Upper lobe of left lung (tissue), 6 donors: ENCODE data around the gene CDH20. TPM values are rescaled to one million over a fixed set of nuclear protein-coding genes. Genes with fewer than 3 reads are reported as not detected.

Source experiments
- ATAC-seq, 2 donors: fragments of 200-7000 bp; cut with Tn5 transposase; one replicate each; pipeline ENCODE4 v1.9.1; 2022; ENCODE audit warnings: mild to moderate bottlenecking in 2 of 2, moderate library complexity in 2 of 2; ENCODE audit not compliant: low FRiP score in 2 of 2
- DNase-seq, 2 donors: peaks; one replicate each; pipeline ENCODE4 v3.0.0-alpha.2; 2019 to 2020
- H3K27ac ChIP-seq, 4 donors: fragments of 200-600 bp; sonication (generic); one replicate each; pipeline ENCODE4 v1.5.1; 2016 to 2019
- H3K27me3 ChIP-seq, 4 donors: fragments of 200-600 bp; sonication (generic); one replicate each; pipeline ENCODE4 v1.5.1; 2017 to 2019
- H3K36me3 ChIP-seq, 4 donors: fragments of 200-600 bp; sonication (generic); one replicate each; pipeline ENCODE4 v1.5.1; 2016 to 2019
- H3K4me1 ChIP-seq, 4 donors: fragments of 200-600 bp; sonication (generic); one replicate each; pipeline ENCODE4 v1.5.1; 2018 to 2019
- H3K4me3 ChIP-seq, 4 donors: fragments of 200-600 bp; sonication (generic); one replicate each; pipeline ENCODE4 v1.5.1; 2017 to 2019; ENCODE audit warnings: mild to moderate bottlenecking in 2 of 4, moderate library complexity in 1 of 4
- H3K9me3 ChIP-seq, 4 donors: fragments of 200-600 bp; sonication (generic); one replicate each; pipeline ENCODE4 v1.5.1; 2018 to 2019
- CTCF ChIP-seq, 6 experiments: fragments of 450-650 bp in 4 of 6; fragments of 200-600 bp in 2 of 6; sonication (generic) in 2 of 6; IDR thresholded peaks; one replicate each; pipeline ENCODE4 v1.5.1; 2016 to 2019; ENCODE audit warnings: antibody characterized with exemption in 6 of 6
- EP300 ChIP-seq, 4 donors: sonication (generic); formaldehyde crosslinking; IDR thresholded peaks; one replicate each; pipeline ENCODE4 v1.5.1; 2017; ENCODE audit warnings: antibody characterized with exemption in 4 of 4, control low read depth in 2 of 4
- POLR2A ChIP-seq, 4 donors: fragments of 450-650 bp; IDR thresholded peaks; one replicate each; pipeline ENCODE4 v1.5.1; 2016 to 2017; ENCODE audit warnings: antibody characterized with exemption in 4 of 4, mild to moderate bottlenecking in 2 of 4
- POLR2AphosphoS5 ChIP-seq, 2 donors: sonication (generic); formaldehyde crosslinking; IDR thresholded peaks; one replicate each; pipeline ENCODE4 v1.5.1; 2017; ENCODE audit warnings: antibody characterized with exemption in 2 of 2
- WGBS, 2 donors: methylation state at CpG; one replicate each; pipeline ENCODE4 v1.1.5; 2017 to 2018; 5-methylcytosine and 5-hydroxymethylcytosine counted together
- total RNA-seq, 6 donors: library from RNA; depleted of rRNA in 4 of 6; stranded (reverse); fragments of >200 nt in 4 of 6; gene quantifications; one replicate each; pipeline versions ENCODE4 v1.1.0 to v1.2.1, GENCODE V29; 2016 to 2021
- donor health status: DM: no; HTN: no; CAD: no; lungs with moderate emphysema.
- donor health status: DM: no; HTN: yes; CAD: no; lungs with severe emphysema.

The CDH20 gene
- total RNA-seq, 6 donors from 2014 or later: 0.06 to 0.07 TPM; not detected in 4

DNA sequence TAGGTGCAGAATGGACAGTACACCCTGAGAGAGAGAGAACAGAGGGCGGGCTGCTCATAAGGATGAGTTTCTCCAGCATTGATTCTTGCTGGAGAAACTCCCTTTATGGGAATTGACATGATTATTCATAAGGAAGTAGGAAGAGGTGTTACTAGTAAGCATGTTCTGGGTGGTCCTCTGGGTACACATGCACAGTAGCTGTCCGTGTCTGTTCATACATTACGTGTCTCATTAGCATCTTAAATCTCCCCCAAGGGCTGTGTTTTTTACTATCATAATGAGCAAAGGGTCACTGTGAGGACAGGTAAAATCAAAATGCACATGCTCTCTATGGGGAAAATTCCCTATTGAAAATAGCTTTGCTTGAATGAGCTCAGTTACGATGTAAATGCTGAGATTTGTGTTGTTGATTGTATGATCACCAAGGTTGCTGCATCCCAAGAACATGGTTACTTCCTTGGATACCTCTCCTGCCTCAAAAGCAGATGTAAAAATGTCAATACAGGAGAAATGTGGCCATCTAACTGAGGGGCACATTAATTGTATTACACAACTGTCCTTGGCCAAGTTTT lies 238.9 kb downstream of the CDH20 start:
- Histone ChIP-seq H3K27ac (no peak overlapping the region), H3K4me1 (no peaks in the 10 kb centered on the region), H3K27me3 (no peaks in the 10 kb centered on the region), H3K4me3 (no peak overlapping the region), H3K9me3 (no peaks in the 10 kb centered on the region), H3K36me3 (no peaks in the 10 kb centered on the region)
- no peak for DNase-seq
- ATAC-seq: no peak
- TF ChIP-seq EP300 (IDR thresholded peaks at IDR 0.05): no peak
- TF ChIP-seq POLR2A (IDR thresholded peaks at IDR 0.05): no peak
- TF ChIP-seq CTCF (IDR thresholded peaks at IDR 0.05): no peak
- no peak for TF ChIP-seq POLR2AphosphoS5 (IDR thresholded peaks at IDR 0.05)
- WGBS, 2 donors: 96% methylated on average over 4 of the region's 4 CpGs

GRCh38 chr18:61572871-61573270 lies 239.6 kb downstream of the CDH20 start:
- no peak overlapping the region for H3K27ac ChIP-seq
- H3K4me3 ChIP-seq: no peak overlapping the region
- no peaks in the 10 kb centered on the region for H3K27me3 ChIP-seq
- no peaks in the 10 kb centered on the region for H3K36me3 ChIP-seq
- no peaks in the 10 kb centered on the region for H3K4me1 ChIP-seq
- TF ChIP-seq CTCF (IDR thresholded peaks at IDR 0.05) (no peak), EP300 (IDR thresholded peaks at IDR 0.05) (no peak), POLR2A (IDR thresholded peaks at IDR 0.05) (no peak), POLR2AphosphoS5 (IDR thresholded peaks at IDR 0.05) (no peak)
- no peaks in the 10 kb centered on the region for H3K9me3 ChIP-seq
- WGBS, 2 donors: 73 to 89% methylated on average over 1 of the region's 1 CpG
- ATAC-seq (no peak), DNase-seq (no peak)

DNA sequence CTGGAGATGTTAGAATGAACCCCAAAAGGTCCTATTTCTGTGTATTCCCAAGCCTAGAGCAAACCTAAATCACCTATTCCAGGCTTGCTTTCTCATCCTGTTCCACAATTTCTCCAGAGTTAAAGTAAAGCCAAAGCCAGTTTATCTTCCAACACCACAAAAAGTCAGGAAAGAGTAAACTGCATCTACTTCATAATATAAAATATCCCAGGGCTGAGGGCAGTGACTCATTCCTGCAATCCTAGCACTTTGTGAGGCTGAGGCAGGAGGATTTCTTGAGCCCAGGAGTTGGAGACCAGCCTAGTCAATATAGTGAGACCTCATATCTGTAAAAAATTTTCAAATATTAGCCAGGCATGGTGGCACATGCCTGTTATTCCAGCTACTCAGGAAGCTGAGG lies 241.4 kb downstream of the CDH20 start:
- Histone ChIP-seq H3K9me3 (no peaks in the 10 kb centered on the region), H3K27ac (no peak overlapping the region), H3K27me3 (no peaks in the 10 kb centered on the region), H3K4me3 (no peak overlapping the region), H3K4me1 (peaks cover 0 to 1% (median 0%) of the 10 kb centered on the region in 4 donors), H3K36me3 (no peaks in the 10 kb centered on the region)
- DNase-seq (no peak), ATAC-seq (no peak)
- TF ChIP-seq CTCF (IDR thresholded peaks at IDR 0.05) (no peak), POLR2AphosphoS5 (IDR thresholded peaks at IDR 0.05) (no peak), EP300 (IDR thresholded peaks at IDR 0.05) (no peak), POLR2A (IDR thresholded peaks at IDR 0.05) (no peak)

- Histone ChIP-seq H3K4me3 (no peak overlapping the region), H3K27me3 (no peaks in the 10 kb centered on the region), H3K4me1 (peaks cover 0 to 4% (median 0%) of the 10 kb centered on the region in 4 donors), H3K9me3 (no peaks in the 10 kb centered on the region), H3K27ac (no peak overlapping the region), H3K36me3 (no peaks in the 10 kb centered on the region)
- no peak for TF ChIP-seq POLR2AphosphoS5 (IDR thresholded peaks at IDR 0.05)
- WGBS, 2 donors: 72 to 76% methylated on average over 3 of the region's 3 CpGs
- ATAC-seq (no peak), DNase-seq (no peak)
Observed at GRCh38 chr18:61575419-61575818, 242.2 kb downstream of the CDH20 start.

DNA sequence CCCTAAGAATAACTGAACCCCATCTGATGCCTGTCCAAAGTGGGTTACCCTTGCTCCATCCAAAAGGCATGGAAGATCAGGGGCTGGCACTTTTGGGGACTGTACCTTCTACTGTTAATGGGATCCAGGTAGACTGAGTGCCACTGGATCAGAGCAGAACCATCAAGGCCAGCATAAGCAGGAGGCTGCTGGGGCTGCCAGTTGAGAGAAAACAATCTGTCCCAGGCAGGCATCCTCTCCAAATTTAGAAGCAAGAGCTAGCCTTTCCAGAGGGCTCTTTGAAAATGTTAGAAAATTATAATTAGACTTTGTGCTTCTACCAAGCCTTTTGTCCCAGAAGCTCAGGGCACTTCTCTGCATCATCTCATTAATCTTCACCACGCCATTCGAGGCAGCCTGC lies 245.6 kb downstream of the CDH20 start:
- DNase-seq: no peak
- Histone ChIP-seq H3K27ac (no peak overlapping the region), H3K27me3 (no peaks in the 10 kb centered on the region), H3K9me3 (no peaks in the 10 kb centered on the region), H3K4me1 (peaks cover 0 to 16% (median 10%) of the 10 kb centered on the region in 4 donors), H3K36me3 (no peaks in the 10 kb centered on the region), H3K4me3 (no peak overlapping the region)
- no peak for TF ChIP-seq POLR2AphosphoS5 (IDR thresholded peaks at IDR 0.05)
- TF ChIP-seq EP300 (IDR thresholded peaks at IDR 0.05): no peak
- no peak for TF ChIP-seq POLR2A (IDR thresholded peaks at IDR 0.05)
- TF ChIP-seq CTCF (IDR thresholded peaks at IDR 0.05): no peak
- no peak for ATAC-seq
- WGBS, 2 donors: 82 to 84% methylated on average over 2 of the region's 2 CpGs
